ENCODE results near the gene STUM.

The STUM gene

DNA sequence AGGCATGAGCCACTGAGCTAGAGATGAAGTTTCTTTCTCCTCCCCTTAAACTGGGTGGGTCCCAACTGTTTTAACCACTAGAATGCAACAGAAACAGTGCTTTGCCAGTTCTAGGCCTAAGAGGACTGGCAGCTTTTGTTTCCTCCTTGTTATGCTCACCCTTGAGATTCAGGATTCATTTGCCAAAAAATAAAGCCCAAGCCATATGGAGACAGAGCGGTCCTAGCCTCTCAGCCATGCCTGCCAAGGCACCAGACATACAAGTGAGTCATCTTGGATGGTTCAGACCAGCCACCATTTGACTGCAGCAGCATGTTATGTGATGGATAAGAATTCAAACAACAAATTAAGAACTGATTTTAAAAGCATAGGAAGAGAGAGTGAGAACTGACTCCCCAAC, 38.1 kb upstream of the STUM start:
- no peaks in the 10 kb centered on the region for H3K36me3 ChIP-seq (ENCODE audit: insufficient read depth, low read length)
- H4K20me1 ChIP-seq (ENCODE audit: insufficient read depth, low read length), result no peaks in the 10 kb centered on the region
- peaks cover 17% of the 10 kb centered on the region for H3K27me3 ChIP-seq (ENCODE audit: insufficient read depth, low read length, poor library complexity)
- no peaks in the 10 kb centered on the region for H3K9me3 ChIP-seq (ENCODE audit: insufficient read depth, low read length, severe bottlenecking)
- no peak for ATAC-seq (ENCODE audit: insufficient read depth, low read depth)
- H2AFZ ChIP-seq (ENCODE audit: low read depth, low read length), result no peak overlapping the region
- no peak for DNase-seq
- H3K79me2 ChIP-seq (ENCODE audit: insufficient read depth, low read length), result no peaks in the 10 kb centered on the region
- H3K9ac ChIP-seq (ENCODE audit: low read depth, low read length), result no peak overlapping the region
- H3K4me1 ChIP-seq (ENCODE audit: insufficient read depth, low read length), result no peaks in the 10 kb centered on the region
- TF ChIP-seq EZH2 (IDR thresholded peaks at IDR 0.05; ENCODE audit: borderline replicate concordance, low read depth, low read length, severe bottlenecking) (no peak), CTCF (IDR thresholded peaks at IDR 0.05; ENCODE audit: borderline replicate concordance, extremely low read depth, low read length, poor library complexity, severe bottlenecking) (no peak)
- no peak overlapping the region for H3K4me2 ChIP-seq (ENCODE audit: insufficient read depth, low read length)
- no peak overlapping the region for H3K4me3 ChIP-seq (ENCODE audit: low read depth in 1 of 2, low read length in 2 of 2)
- H3K27ac ChIP-seq (ENCODE audit: low read length), result no peak overlapping the region

GRCh38 chr1:226511296-226511695, 37.3 kb upstream of the STUM start:
- ATAC-seq (ENCODE audit: insufficient read depth, low read depth), result no peak
- H3K9me3 ChIP-seq (ENCODE audit: insufficient read depth, low read length, severe bottlenecking), result no peaks in the 10 kb centered on the region
- H2AFZ ChIP-seq (ENCODE audit: low read depth, low read length), result no peak overlapping the region
- no peak overlapping the region for H3K9ac ChIP-seq (ENCODE audit: low read depth, low read length)
- no peaks in the 10 kb centered on the region for H4K20me1 ChIP-seq (ENCODE audit: insufficient read depth, low read length)
- H3K4me1 ChIP-seq (ENCODE audit: insufficient read depth, low read length), result no peaks in the 10 kb centered on the region
- no peaks in the 10 kb centered on the region for H3K79me2 ChIP-seq (ENCODE audit: insufficient read depth, low read length)
- DNase-seq, result no peak
- no peak overlapping the region for H3K27ac ChIP-seq (ENCODE audit: low read length)
- TF ChIP-seq EZH2 (IDR thresholded peaks at IDR 0.05; ENCODE audit: borderline replicate concordance, low read depth, low read length, severe bottlenecking) (no peak), CTCF (IDR thresholded peaks at IDR 0.05; ENCODE audit: borderline replicate concordance, extremely low read depth, low read length, poor library complexity, severe bottlenecking) (no peak)
- H3K4me3 ChIP-seq (ENCODE audit: low read depth in 1 of 2, low read length in 2 of 2), result no peak overlapping the region
- no peak overlapping the region for H3K4me2 ChIP-seq (ENCODE audit: insufficient read depth, low read length)
- peaks cover 15% of the 10 kb centered on the region for H3K27me3 ChIP-seq (ENCODE audit: insufficient read depth, low read length, poor library complexity)
- no peaks in the 10 kb centered on the region for H3K36me3 ChIP-seq (ENCODE audit: insufficient read depth, low read length)

GRCh38 chr1:226512076-226512728, 36.4 kb upstream of the STUM start:
- H3K9ac ChIP-seq (ENCODE audit: low read depth, low read length), result no peak overlapping the region
- 0 out of 2 replicates have a peak, but pooled peaks cover 3% of the 10 kb centered on the region for H4K20me1 ChIP-seq (ENCODE audit: insufficient read depth, low read length)
- no peak overlapping the region for H2AFZ ChIP-seq (ENCODE audit: low read depth, low read length)
- peaks cover 11% of the 10 kb centered on the region for H3K27me3 ChIP-seq (ENCODE audit: insufficient read depth, low read length, poor library complexity)
- ATAC-seq (ENCODE audit: insufficient read depth, low read depth) (no peak), DNase-seq (no peak)
- H3K36me3 ChIP-seq (ENCODE audit: insufficient read depth, low read length), result no peaks in the 10 kb centered on the region
- H3K79me2 ChIP-seq (ENCODE audit: insufficient read depth, low read length), result no peaks in the 10 kb centered on the region
- no peaks in the 10 kb centered on the region for H3K4me1 ChIP-seq (ENCODE audit: insufficient read depth, low read length)
- no peak overlapping the region for H3K27ac ChIP-seq (ENCODE audit: low read length)
- TF ChIP-seq EZH2 (IDR thresholded peaks at IDR 0.05; ENCODE audit: borderline replicate concordance, low read depth, low read length, severe bottlenecking) (no peak), CTCF (IDR thresholded peaks at IDR 0.05; ENCODE audit: borderline replicate concordance, extremely low read depth, low read length, poor library complexity, severe bottlenecking) (no peak)
- no peak overlapping the region for H3K4me3 ChIP-seq (ENCODE audit: low read depth in 1 of 2, low read length in 2 of 2)
- H3K4me2 ChIP-seq (ENCODE audit: insufficient read depth, low read length), result no peak overlapping the region
- no peaks in the 10 kb centered on the region for H3K9me3 ChIP-seq (ENCODE audit: insufficient read depth, low read length, severe bottlenecking)

Measured in DND-41 (cell line).